ENCODE measurements around the gene TACR1.

DNA sequence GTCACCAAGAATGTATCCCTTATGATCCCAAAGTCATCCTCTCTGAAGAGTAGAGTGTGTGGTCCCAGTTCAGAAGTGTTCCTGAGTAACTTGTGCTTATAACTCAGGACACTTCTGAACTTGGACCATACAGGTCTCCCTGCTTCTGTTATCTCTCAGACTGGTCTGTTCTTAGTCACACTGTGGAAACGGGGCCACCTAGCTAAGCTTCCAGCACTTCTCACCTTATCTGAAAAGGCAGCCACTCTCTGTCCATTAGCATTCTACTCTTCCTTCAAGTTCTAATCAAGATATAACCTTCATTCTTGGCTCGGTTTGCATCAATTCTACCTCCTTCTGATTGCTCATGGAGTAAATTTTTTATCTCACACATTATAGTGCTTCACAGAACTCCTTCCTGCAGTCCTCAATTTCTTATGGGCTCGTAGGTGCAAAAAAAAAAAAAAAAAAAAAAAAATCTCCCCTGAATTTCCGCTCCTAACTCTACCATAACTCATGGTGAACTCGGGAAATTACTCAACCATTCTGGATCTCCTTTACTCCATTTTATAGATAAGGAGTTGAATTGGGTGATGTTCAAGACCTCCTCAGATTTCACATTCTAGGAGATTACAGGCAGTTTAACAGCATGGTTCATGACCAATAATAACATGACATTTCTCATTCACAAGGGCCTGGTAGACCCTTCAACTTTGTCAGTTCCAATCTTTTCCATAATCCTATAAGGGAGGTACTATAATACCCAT, 108.4 kb downstream of the TACR1 start:
- TF ChIP-seq SUZ12 (IDR thresholded peaks at IDR 0.05) (no peak), BHLHE40 (IDR thresholded peaks at IDR 0.05; ENCODE audit: borderline replicate concordance) (no peak), ARNT (IDR thresholded peaks at IDR 0.05) (no peak), LEF1 (IDR thresholded peaks at IDR 0.05; ENCODE audit: borderline replicate concordance) (no peak), SP1 (IDR thresholded peaks at IDR 0.05) (no peak), L3MBTL2 (conservative IDR thresholded peaks at IDR 0.05) (no peak), ZNF384 (IDR thresholded peaks at IDR 0.05) (no peak), FOXA1 (IDR thresholded peaks at IDR 0.05) (no peak), FOXM1 (IDR thresholded peaks at IDR 0.05; ENCODE audit: borderline replicate concordance) (no peak), FOXK2 (IDR thresholded peaks at IDR 0.05) (no peak), HDGF (IDR thresholded peaks at IDR 0.05; ENCODE audit: borderline replicate concordance) (no peak)
- TF ChIP-seq, protein P1, sequence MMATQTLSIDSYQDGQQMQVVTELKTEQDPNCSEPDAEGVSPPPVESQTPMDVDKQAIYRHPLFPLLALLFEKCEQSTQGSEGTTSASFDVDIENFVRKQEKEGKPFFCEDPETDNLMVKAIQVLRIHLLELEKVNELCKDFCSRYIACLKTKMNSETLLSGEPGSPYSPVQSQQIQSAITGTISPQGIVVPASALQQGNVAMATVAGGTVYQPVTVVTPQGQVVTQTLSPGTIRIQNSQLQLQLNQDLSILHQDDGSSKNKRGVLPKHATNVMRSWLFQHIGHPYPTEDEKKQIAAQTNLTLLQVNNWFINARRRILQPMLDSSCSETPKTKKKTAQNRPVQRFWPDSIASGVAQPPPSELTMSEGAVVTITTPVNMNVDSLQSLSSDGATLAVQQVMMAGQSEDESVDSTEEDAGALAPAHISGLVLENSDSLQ (IDR thresholded peaks at IDR 0.05) = no peak
